H9 (cell line): ENCODE results near the gene EIF6. TPM values are rescaled to one million over a fixed set of nuclear protein-coding genes. Genes with fewer than 3 reads are reported as not detected.
A peak's percentile ranks its signal among the peaks of the same experiment; 100 is the strongest.

ENCODE experiments used
- DNase-seq: peaks from one replicate; pipeline ENCODE4 v3.0.0-alpha.2; 2017
- H2AFZ ChIP-seq: one replicate; pipeline ENCODE4 v1.6.1; 2013; ENCODE audit warnings: mild to moderate bottlenecking, low read length, control low read depth, moderate library complexity
- H2AK5ac ChIP-seq: 2 replicates; pipeline ENCODE4 v1.6.1; 2013; ENCODE audit warnings: low read length, control low read depth, mixed read lengths; ENCODE audit not compliant: insufficient read length
- H2BK120ac ChIP-seq: one replicate; pipeline ENCODE4 v1.6.1; 2013; ENCODE audit warnings: low read depth, mild to moderate bottlenecking, low read length, control low read depth, inconsistent platforms; ENCODE audit not compliant: poor library complexity, severe bottlenecking
- H2BK12ac ChIP-seq: 2 replicates; pipeline ENCODE4 v1.6.1; 2013; ENCODE audit warnings: low read length, control low read depth, mixed read lengths, low read depth; ENCODE audit not compliant: insufficient read length
- H2BK15ac ChIP-seq: 2 replicates; pipeline ENCODE4 v1.6.1; 2013; ENCODE audit warnings: low read depth, low read length, control low read depth
- H2BK20ac ChIP-seq: one replicate; pipeline ENCODE4 v1.6.1; 2013; ENCODE audit warnings: low read depth, mild to moderate bottlenecking, low read length, control low read depth, inconsistent platforms; ENCODE audit not compliant: poor library complexity, severe bottlenecking
- H2BK5ac ChIP-seq: 2 replicates; pipeline ENCODE4 v1.6.1; 2013; ENCODE audit warnings: low read length, control low read depth, mixed read lengths; ENCODE audit not compliant: insufficient read length
- H3K14ac ChIP-seq: 2 replicates; pipeline ENCODE4 v1.6.1; 2013; ENCODE audit warnings: low read length, control low read depth; ENCODE audit not compliant: insufficient read depth
- H3K18ac ChIP-seq: 2 replicates; pipeline ENCODE4 v1.6.1; 2013; ENCODE audit warnings: low read depth, mild to moderate bottlenecking, mixed read lengths, low read length, control low read depth; ENCODE audit not compliant: insufficient read length
- H3K23ac ChIP-seq: 2 replicates; pipeline ENCODE4 v1.6.1; 2013; ENCODE audit warnings: low read length, control low read depth, mixed read lengths, low read depth; ENCODE audit not compliant: insufficient read length
- H3K23me2 ChIP-seq: 2 replicates; pipeline ENCODE4 v1.6.1; 2013; ENCODE audit warnings: low read depth, mild to moderate bottlenecking, mixed read lengths, low read length, control low read depth; ENCODE audit not compliant: insufficient read length, poor library complexity, severe bottlenecking
- H3K27ac ChIP-seq: 2 replicates; pipeline ENCODE4 v1.5.1; 2013; ENCODE audit warnings: low read length, control low read depth, mixed read lengths, low read depth; ENCODE audit not compliant: insufficient read length
- H3K27me3 ChIP-seq: 2 replicates; pipeline ENCODE4 v1.6.1; 2013; ENCODE audit warnings: low read length, control low read depth, inconsistent platforms; ENCODE audit not compliant: insufficient read depth
- H3K4ac ChIP-seq: 2 replicates; pipeline ENCODE4 v1.6.1; 2013; ENCODE audit warnings: low read depth, mild to moderate bottlenecking, control low read depth, inconsistent platforms, low read length, moderate library complexity
- H3K4me1 ChIP-seq: 2 replicates; pipeline ENCODE4 v1.6.1; 2013; ENCODE audit warnings: low read length, control low read depth, inconsistent platforms; ENCODE audit not compliant: insufficient read depth
- H3K4me2 ChIP-seq: 2 replicates; pipeline ENCODE4 v1.6.1; 2013; ENCODE audit warnings: low read length, control low read depth, mixed read lengths; ENCODE audit not compliant: insufficient read length, insufficient read depth
- H3K56ac ChIP-seq: 2 replicates; pipeline ENCODE4 v1.6.1; 2013; ENCODE audit warnings: low read depth, mild to moderate bottlenecking, mixed read lengths, low read length, control low read depth; ENCODE audit not compliant: insufficient read length
- H3K79me1 ChIP-seq: 2 replicates; pipeline ENCODE4 v1.6.1; 2013; ENCODE audit warnings: low read depth, mild to moderate bottlenecking, moderate library complexity, low read length, control low read depth, inconsistent platforms; ENCODE audit not compliant: insufficient read depth, poor library complexity, severe bottlenecking
- H3K79me2 ChIP-seq: 2 replicates; pipeline ENCODE4 v1.6.1; 2013; ENCODE audit warnings: low read length, control low read depth, inconsistent platforms; ENCODE audit not compliant: insufficient read depth
- H3K9ac ChIP-seq: 2 replicates; pipeline ENCODE4 v1.6.1; 2013; ENCODE audit warnings: low read length, control low read depth, mixed read lengths; ENCODE audit not compliant: insufficient read length; ENCODE audit errors: extremely low read depth
- H3K9me3 ChIP-seq: one replicate; pipeline ENCODE4 v1.6.1; 2013; ENCODE audit warnings: low read depth, low read length, inconsistent platforms; ENCODE audit not compliant: control insufficient read depth
- H3T11ph ChIP-seq: one replicate; pipeline ENCODE4 v1.6.1; 2013; ENCODE audit warnings: mild to moderate bottlenecking, low read length, control low read depth, inconsistent platforms
- H4K20me1 ChIP-seq: one replicate; pipeline ENCODE4 v1.6.1; 2013; ENCODE audit not compliant: control insufficient read depth, insufficient read length, insufficient read depth
- H4K5ac ChIP-seq: 2 replicates; pipeline ENCODE4 v1.6.1; 2013; ENCODE audit warnings: low read depth, mild to moderate bottlenecking, mixed read lengths, low read length, control low read depth; ENCODE audit not compliant: insufficient read length
- H4K8ac ChIP-seq: replicated peaks from 2 replicates; pipeline ENCODE4 v1.6.1; 2013; ENCODE audit warnings: low read length, control low read depth, mixed read lengths, low read depth; ENCODE audit not compliant: insufficient read length
- H4K91ac ChIP-seq: 2 replicates; pipeline ENCODE4 v1.6.1; 2013; ENCODE audit warnings: low read depth, mild to moderate bottlenecking, moderate library complexity, mixed read lengths, low read length, control low read depth; ENCODE audit not compliant: insufficient read length
- H3K27ac Mint-ChIP-seq, 3 experiments: 2 replicates in 2 of 3; 3 replicates in 1 of 3; pipeline ENCODE4 v1.8.0; 2020 to 2021; ENCODE audit warnings: mixed read lengths in 3 of 3, mild to moderate bottlenecking in 1 of 3, moderate library complexity in 1 of 3
- H3K27me3 Mint-ChIP-seq: 2 replicates; pipeline ENCODE4 v1.8.0; 2021; ENCODE audit warnings: low read depth, mild to moderate bottlenecking, moderate library complexity, mixed read lengths
- H3K36me3 Mint-ChIP-seq, 3 experiments: 2 replicates in 2 of 3; 3 replicates in 1 of 3; pipeline ENCODE4 v1.8.0; 2020 to 2021; ENCODE audit warnings: low read depth in 3 of 3, mixed read lengths in 3 of 3; ENCODE audit not compliant: insufficient read depth in 1 of 3
- H3K4me1 Mint-ChIP-seq, 2 experiments: 2 replicates each; pipeline ENCODE4 v1.8.0; 2020; ENCODE audit warnings: mixed read lengths in 2 of 2
- H3K4me3 Mint-ChIP-seq, 2 experiments: 2 replicates in 1 of 2; 3 replicates in 1 of 2; pipeline ENCODE4 v1.8.0; 2020 to 2021; ENCODE audit warnings: mild to moderate bottlenecking in 2 of 2, mixed read lengths in 2 of 2, moderate library complexity in 1 of 2
- H3K9me3 Mint-ChIP-seq, 2 experiments: 2 replicates in 1 of 2; 3 replicates in 1 of 2; pipeline ENCODE4 v1.8.0; 2020; ENCODE audit warnings: mild to moderate bottlenecking in 2 of 2, mixed read lengths in 2 of 2, moderate library complexity in 1 of 2
- WGBS: extraction: QIAGEN DNeasy Blood & Tissue Kit; methylation state at CpG from one replicate; pipeline ENCODE4 v1.1.7; 2013; ENCODE audit warnings: missing lambda C conversion rate, low lambda C conversion rate, mixed read lengths; ENCODE audit not compliant: insufficient read length; ENCODE audit errors: extremely low coverage; 5-methylcytosine and 5-hydroxymethylcytosine counted together
- total RNA-seq: library from RNA; stranded (reverse); gene quantifications from 2 replicates; pipeline ENCODE4 v1.2.1, GENCODE V29; 2021
- TF ChIP-seq, protein P1 (sequence below): fragments of 200-600 bp; sonication (generic); conservative IDR thresholded peaks from 3 replicates; pipeline ENCODE4 v1.8.0; 2021; ENCODE audit warnings: antibody characterized with exemption, mild to moderate bottlenecking

The EIF6 gene
- total RNA-seq, 1 experiment from 2014 or later, result 150 TPM

DNA sequence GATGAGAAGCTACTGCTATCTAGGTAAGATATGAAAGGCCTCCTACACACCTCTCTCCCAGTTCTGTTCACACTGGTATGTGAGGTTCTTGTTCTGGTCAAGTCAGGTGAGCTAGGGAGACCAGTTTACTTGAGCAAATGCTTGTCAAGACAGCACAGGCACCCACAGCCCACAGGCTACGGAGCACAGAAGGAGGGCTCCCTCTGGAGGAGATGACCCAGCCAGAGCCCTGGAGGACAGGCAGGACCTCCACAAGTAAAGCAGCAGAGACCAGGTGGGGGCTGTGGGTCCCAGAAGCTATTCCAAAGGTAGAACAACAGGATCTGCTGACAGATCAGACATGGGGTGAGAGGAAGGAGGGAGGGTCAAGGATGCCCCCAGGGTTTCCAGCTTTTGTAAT lies 19.8 kb downstream of the EIF6 start:
- H3K9me3 Mint-ChIP-seq, result no peaks in the 10 kb centered on the region
- no peaks in the 10 kb centered on the region for H3K79me1 ChIP-seq
- H4K20me1 ChIP-seq, result no peaks in the 10 kb centered on the region
- H3K23me2 ChIP-seq, result no peaks in the 10 kb centered on the region
- DNase-seq, result peak; percentile 87
- H4K91ac ChIP-seq, result no peak overlapping the region
- no peak overlapping the region for H3K4me2 ChIP-seq
- no peak overlapping the region for H2AFZ ChIP-seq
- H2AK5ac ChIP-seq, result no peak overlapping the region
- no peak overlapping the region for H2BK20ac ChIP-seq
- H2BK12ac ChIP-seq, result peak overlapping the region; percentile 19
- H2BK15ac ChIP-seq, result no peak overlapping the region
- no peak overlapping the region for H3K4ac ChIP-seq
- H2BK5ac ChIP-seq, result no peak overlapping the region
- H3K27ac Mint-ChIP-seq, result peak overlapping the region; percentile 92 to 96 (median 94); a peak in 6 of 7 replicates
- H3K4me1 Mint-ChIP-seq, result peaks cover 60 to 61% of the 10 kb centered on the region in 2 experiments
- H3K36me3 Mint-ChIP-seq, result peaks cover 0 to 42% (median 24%) of the 10 kb centered on the region in 3 experiments; a peak in 5 of 7 replicates
- H3K4me1 ChIP-seq, result peaks cover 11% of the 10 kb centered on the region; the same call in 1 of the 2 replicates
- no CpG with 5 or more reads among the region's 1 CpG for WGBS
- H3K9ac ChIP-seq, result no peak overlapping the region
- H3K23ac ChIP-seq, result no peak overlapping the region
- H4K8ac ChIP-seq, result no peak overlapping the region
- H3K4me3 Mint-ChIP-seq, result no peak overlapping the region
- no peaks in the 10 kb centered on the region for H3K27me3 ChIP-seq
- H2BK120ac ChIP-seq, result no peak overlapping the region
- no peak overlapping the region for H3K56ac ChIP-seq
- H3K27ac ChIP-seq, result no peak overlapping the region
- no peaks in the 10 kb centered on the region for H3K79me2 ChIP-seq
- H3K14ac ChIP-seq, result no peak overlapping the region
- H3K18ac ChIP-seq, result no peak overlapping the region
- no peak overlapping the region for H3T11ph ChIP-seq
- no peak overlapping the region for H4K5ac ChIP-seq
- TF ChIP-seq, protein P1, sequence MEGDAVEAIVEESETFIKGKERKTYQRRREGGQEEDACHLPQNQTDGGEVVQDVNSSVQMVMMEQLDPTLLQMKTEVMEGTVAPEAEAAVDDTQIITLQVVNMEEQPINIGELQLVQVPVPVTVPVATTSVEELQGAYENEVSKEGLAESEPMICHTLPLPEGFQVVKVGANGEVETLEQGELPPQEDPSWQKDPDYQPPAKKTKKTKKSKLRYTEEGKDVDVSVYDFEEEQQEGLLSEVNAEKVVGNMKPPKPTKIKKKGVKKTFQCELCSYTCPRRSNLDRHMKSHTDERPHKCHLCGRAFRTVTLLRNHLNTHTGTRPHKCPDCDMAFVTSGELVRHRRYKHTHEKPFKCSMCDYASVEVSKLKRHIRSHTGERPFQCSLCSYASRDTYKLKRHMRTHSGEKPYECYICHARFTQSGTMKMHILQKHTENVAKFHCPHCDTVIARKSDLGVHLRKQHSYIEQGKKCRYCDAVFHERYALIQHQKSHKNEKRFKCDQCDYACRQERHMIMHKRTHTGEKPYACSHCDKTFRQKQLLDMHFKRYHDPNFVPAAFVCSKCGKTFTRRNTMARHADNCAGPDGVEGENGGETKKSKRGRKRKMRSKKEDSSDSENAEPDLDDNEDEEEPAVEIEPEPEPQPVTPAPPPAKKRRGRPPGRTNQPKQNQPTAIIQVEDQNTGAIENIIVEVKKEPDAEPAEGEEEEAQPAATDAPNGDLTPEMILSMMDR, result peak; percentile 53; the same call in 2 of the 3 replicates
- no peaks in the 10 kb centered on the region for H3K9me3 ChIP-seq
- no peaks in the 10 kb centered on the region; the same call in none of the 2 replicates for H3K27me3 Mint-ChIP-seq
